ENCODE measurements around the gene POR.
"Not testable (repeated sequence)": the region's sequence is repeated elsewhere in the genome, so short reads cannot be mapped to it uniquely, and the experiment has no call there.

Gene POR

GRCh38 chr7:75885036-75885435 lies 29.9 kb upstream of the POR start:
- DNase-seq: no peak

- DNase-seq: no peak
Observed at GRCh38 chr7:75887669-75888369, 27.1 kb upstream of the POR start.

GRCh38 chr7:75888464-75889222 lies 26.3 kb upstream of the POR start:
- no peak for DNase-seq

DNA sequence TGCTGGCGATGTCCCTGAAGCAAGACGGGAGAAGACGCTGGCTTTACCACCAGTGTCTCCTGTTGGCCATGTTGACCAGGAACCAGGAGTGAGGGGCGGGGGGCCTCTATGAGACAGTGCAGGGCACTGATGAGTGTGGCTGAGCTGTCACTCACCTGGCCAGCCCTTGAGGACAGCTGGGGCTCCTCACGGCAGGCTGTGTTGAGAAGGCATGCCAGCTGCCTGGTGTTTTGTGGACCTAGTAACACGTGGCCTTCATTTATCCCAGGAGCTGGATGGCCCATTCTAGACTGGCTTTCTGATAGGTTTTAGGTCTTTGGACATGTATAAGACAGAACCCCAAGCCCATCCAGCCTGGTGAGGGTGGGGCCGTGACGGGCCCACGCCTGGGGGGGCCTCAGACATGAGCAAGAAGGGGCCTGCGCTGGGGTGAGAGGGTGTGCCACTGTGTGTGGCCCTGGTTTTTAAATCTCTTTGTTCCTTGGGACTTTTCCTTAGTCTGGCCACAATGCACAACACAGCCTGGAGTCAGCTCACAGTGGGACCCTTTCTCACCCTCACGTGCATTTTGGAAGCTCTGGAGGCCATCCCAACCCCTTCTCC lies 25.6 kb upstream of the POR start:
- DNase-seq: no peak

GRCh38 chr7:75889826-75890225 lies 25.1 kb upstream of the POR start:
- DNase-seq: peak; percentile 35

GRCh38 chr7:75891237-75891636 lies 23.7 kb upstream of the POR start:
- DNase-seq: not testable (repeated sequence)

GRCh38 chr7:75891815-75892411 lies 23.0 kb upstream of the POR start:
- DNase-seq: no peak

- DNase-seq: no peak
Observed at GRCh38 chr7:75892634-75893272, 22.2 kb upstream of the POR start.

- DNase-seq: no peak
Observed at GRCh38 chr7:75896803-75897327, 18.1 kb upstream of the POR start.

DNA sequence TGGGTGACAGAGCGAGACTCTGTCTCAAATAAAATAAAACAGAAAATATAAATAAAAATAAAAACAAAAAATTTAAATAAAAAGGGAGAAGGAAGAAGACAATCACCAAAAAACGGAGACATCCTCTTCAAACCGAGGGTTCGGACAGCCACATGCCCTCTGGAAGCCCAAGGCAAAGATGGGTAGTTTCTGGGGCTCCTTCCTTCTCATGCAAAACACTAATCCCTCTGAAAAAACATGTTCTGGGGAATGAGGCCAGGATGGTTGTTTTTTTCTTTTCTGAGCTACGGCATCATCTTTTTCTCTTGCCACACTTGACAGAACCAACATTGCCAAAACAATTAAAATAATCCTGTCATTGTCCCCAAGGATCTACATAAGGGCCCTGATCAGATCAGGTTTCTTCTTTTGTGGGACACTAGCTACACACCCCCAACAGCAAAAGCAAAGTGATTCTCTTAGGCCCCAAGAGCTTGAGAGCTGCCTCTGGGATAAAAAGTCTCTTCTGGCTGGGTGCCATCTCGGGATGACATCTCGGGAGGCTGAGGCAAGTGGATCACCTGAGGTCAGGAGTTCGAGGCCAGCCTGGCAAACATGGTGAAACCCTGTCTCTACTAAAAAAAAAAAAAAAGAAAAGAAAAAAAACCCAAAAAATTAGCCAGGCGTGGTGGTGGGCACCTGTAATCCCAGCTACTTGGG lies 14.2 kb upstream of the POR start:
- no peak for DNase-seq

DNA sequence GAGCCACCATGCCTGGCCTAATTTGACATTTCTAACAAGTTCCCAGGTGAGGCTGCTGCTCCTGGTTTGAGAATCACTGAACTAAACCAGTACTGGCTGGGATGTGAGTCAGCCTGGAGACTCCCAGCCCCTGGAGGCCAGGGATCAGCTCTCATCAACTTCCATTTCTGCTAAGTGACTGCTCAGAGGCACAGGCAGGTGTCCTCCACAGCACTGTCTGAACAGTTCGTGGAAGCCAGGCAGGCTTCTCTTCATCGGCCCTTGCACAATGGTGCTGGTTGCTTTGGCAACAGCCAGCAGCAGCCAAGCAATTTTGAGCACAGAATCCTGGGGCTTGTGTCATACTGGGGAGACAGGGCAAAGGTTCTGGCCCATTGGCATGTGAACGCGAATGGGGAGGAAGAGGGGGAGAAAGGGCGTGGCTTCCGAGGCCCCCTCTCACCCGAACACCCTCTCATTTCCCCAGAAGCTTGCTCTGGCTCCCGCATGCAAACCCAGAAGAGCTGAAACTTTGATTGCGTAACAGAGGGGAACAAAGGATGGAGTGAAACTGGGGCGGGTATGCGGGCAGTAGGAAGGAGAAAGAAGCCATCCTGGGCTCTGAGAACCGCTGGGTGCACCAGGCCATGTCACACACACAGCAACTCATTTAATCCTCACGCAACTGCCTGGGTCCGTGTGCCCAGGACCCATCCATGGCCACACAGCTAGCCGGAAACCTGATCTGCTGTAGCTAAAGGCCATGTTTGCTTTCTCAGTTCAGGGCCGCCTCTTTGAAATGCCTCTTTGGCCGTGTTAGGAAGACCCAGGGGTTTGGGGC lies 9.0 kb upstream of the POR start:
- peak; percentile 18 for DNase-seq

GRCh38 chr7:75906991-75907667 lies 7.8 kb upstream of the POR start:
- DNase-seq: no peak

GRCh38 chr7:75907668-75908039 lies 7.3 kb upstream of the POR start:
- not testable (repeated sequence) for DNase-seq

DNA sequence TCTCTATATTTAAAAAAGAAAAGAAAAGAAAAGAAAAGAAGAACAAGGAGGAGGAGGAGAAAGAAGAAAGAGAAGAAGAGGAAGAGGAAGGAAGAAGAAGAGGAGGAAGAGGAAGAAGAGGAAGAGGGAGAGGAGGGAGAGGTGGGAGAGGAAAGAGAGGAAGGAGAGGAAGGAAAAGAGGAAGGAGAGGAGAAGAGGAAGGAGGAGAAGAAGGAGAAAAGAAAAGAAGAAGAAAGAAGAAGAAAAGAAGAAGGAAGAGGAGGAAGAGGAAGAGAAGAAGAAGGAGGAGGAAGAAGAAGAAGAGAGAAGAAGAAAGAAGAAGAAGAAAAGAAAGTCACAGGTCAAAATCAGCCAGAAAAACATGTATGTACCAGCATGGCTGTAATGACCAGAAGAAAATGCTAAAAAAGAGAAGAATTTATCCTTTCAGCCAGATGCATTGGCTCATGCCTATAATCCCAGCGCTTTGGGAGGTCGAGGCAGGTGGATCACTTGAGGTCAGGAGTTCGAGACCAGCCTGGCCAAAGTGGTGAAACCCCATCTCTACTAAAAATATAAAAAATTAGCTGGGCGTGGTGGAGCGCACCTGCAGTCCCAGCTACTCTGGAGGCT lies 5.3 kb upstream of the POR start:
- DNase-seq: no peak

GRCh38 chr7:75911186-75911585 lies 3.8 kb upstream of the POR start:
- not testable (repeated sequence) for DNase-seq

GRCh38 chr7:75913437-75913836 lies 1.5 kb upstream of the POR start:
- no peak for DNase-seq

DNA sequence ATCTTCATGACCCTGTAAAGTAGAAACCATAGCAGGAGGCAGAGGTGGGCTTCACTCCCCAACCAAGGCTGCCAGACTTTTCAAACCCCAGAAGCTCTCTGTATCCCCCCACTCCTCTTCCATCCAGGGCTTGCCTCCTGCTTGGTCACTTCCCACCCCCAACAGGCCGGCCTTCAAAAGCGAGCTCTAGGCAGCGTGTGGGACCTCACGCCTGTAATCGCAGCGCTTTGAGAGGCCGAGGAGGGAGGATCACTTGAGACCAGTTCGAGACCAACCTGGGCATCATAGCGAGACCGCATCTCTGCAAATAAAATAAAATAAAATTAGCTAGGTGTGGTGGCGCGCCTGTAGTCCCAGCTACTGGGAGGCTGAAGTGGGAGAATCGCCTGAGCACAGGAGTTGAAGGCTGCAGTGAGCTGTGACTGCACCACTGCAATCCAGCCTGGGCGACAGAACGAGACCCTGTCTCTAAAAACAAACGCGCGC lies 743 bp upstream of the POR start:
- DNase-seq: no peak

GRCh38 chr7:75915416-75916156 lies 631 bp downstream of the POR start:
- peak; percentile 23 for DNase-seq

DNA sequence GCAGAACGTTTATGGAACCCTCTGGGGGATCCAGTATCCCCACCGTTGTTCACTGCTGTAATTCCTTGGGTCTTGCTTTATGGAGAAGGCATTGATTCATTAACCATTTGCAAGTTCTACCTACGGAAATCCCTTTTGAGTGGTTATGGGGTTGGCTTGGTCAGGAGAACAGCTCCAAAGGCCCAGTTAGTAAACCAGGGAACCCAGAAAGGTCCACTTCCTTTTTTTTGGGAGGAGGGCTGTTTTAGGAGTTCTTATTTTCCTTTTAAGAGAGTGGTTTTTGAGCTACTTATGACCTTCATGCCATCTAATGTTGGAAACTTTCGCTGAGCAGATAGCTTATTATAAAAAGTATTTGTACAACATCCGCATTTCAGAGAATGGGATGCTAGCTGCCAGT lies 1.3 kb downstream of the POR start:
- no peak for DNase-seq

Measured in kidney glomerular epithelial cell (primary cell).